Measurements from ENCODE around the gene FBXO17.

The FBXO17 gene

GRCh38 chr19:38891771-38892170 lies 83.8 kb downstream of the FBXO17 start:
- no peak for TF ChIP-seq TAF1 (IDR thresholded peaks at IDR 0.05; ENCODE audit: borderline replicate concordance, insufficient read depth, low read length)
- TF ChIP-seq SIN3A (IDR thresholded peaks at IDR 0.05; ENCODE audit: borderline replicate concordance, insufficient read depth, low read length), result no peak
- no peak for TF ChIP-seq FOXP2 (optimal IDR thresholded peaks at IDR 0.05; ENCODE audit: borderline replicate concordance, extremely low read depth, extremely low read length, insufficient read depth)
- TF ChIP-seq, protein P1, sequence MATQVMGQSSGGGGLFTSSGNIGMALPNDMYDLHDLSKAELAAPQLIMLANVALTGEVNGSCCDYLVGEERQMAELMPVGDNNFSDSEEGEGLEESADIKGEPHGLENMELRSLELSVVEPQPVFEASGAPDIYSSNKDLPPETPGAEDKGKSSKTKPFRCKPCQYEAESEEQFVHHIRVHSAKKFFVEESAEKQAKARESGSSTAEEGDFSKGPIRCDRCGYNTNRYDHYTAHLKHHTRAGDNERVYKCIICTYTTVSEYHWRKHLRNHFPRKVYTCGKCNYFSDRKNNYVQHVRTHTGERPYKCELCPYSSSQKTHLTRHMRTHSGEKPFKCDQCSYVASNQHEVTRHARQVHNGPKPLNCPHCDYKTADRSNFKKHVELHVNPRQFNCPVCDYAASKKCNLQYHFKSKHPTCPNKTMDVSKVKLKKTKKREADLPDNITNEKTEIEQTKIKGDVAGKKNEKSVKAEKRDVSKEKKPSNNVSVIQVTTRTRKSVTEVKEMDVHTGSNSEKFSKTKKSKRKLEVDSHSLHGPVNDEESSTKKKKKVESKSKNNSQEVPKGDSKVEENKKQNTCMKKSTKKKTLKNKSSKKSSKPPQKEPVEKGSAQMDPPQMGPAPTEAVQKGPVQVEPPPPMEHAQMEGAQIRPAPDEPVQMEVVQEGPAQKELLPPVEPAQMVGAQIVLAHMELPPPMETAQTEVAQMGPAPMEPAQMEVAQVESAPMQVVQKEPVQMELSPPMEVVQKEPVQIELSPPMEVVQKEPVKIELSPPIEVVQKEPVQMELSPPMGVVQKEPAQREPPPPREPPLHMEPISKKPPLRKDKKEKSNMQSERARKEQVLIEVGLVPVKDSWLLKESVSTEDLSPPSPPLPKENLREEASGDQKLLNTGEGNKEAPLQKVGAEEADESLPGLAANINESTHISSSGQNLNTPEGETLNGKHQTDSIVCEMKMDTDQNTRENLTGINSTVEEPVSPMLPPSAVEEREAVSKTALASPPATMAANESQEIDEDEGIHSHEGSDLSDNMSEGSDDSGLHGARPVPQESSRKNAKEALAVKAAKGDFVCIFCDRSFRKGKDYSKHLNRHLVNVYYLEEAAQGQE (IDR thresholded peaks at IDR 0.05; ENCODE audit: insufficient read depth in 1 of 2, low read depth in 2 of 2, low read length in 2 of 2), result no peak
- no peak for TF ChIP-seq POLR2AphosphoS5 (IDR thresholded peaks at IDR 0.05; ENCODE audit: low read depth, low read length)

Data from PFSK-1 (cell line).